HG03378 (cell line): ENCODE measurements around the gene WDR19.

Source experiments
- ATAC-seq: cut with Tn5 transposase; IDR thresholded peaks from one replicate; pipeline ENCODE4 v1.9.1; 2021; ENCODE audit warnings: mild to moderate bottlenecking, moderate library complexity; ENCODE audit not compliant: unreplicated experiment

The WDR19 gene

GRCh38 chr4:39295784-39296183 lies 113.5 kb downstream of the WDR19 start:
- ATAC-seq = no peak

GRCh38 chr4:39302901-39303300 lies 120.6 kb downstream of the WDR19 start:
- ATAC-seq = no peak

GRCh38 chr4:39303871-39304270 lies 121.5 kb downstream of the WDR19 start:
- no peak for ATAC-seq

GRCh38 chr4:39304651-39305050 lies 122.3 kb downstream of the WDR19 start:
- ATAC-seq = no peak

GRCh38 chr4:39305912-39306677 lies 123.8 kb downstream of the WDR19 start:
- no peak for ATAC-seq

GRCh38 chr4:39308611-39309010 lies 126.3 kb downstream of the WDR19 start:
- no peak for ATAC-seq

GRCh38 chr4:39312816-39313215 lies 130.5 kb downstream of the WDR19 start:
- no peak for ATAC-seq

GRCh38 chr4:39319676-39320075 lies 137.3 kb downstream of the WDR19 start:
- ATAC-seq = no peak

- no peak for ATAC-seq
Measured at GRCh38 chr4:39320381-39321115, 138.2 kb downstream of the WDR19 start.

GRCh38 chr4:39323821-39324220 lies 141.5 kb downstream of the WDR19 start:
- ATAC-seq = no peak

GRCh38 chr4:39324446-39324845 lies 142.1 kb downstream of the WDR19 start:
- ATAC-seq = no peak

GRCh38 chr4:39324897-39325613 lies 142.7 kb downstream of the WDR19 start:
- no peak for ATAC-seq

GRCh38 chr4:39326468-39326977 lies 144.2 kb downstream of the WDR19 start:
- ATAC-seq = no peak

GRCh38 chr4:39330353-39330752 lies 148.0 kb downstream of the WDR19 start:
- ATAC-seq = no peak

- no peak for ATAC-seq
Measured at GRCh38 chr4:39331191-39331590, 148.9 kb downstream of the WDR19 start.
